ENCODE data around the gene FAM120AOS. TPM values are rescaled to one million over a fixed set of nuclear protein-coding genes. Genes with fewer than 3 reads are reported as not detected.

FAM120AOS gene
- total RNA-seq, result 36.7 TPM

DNA sequence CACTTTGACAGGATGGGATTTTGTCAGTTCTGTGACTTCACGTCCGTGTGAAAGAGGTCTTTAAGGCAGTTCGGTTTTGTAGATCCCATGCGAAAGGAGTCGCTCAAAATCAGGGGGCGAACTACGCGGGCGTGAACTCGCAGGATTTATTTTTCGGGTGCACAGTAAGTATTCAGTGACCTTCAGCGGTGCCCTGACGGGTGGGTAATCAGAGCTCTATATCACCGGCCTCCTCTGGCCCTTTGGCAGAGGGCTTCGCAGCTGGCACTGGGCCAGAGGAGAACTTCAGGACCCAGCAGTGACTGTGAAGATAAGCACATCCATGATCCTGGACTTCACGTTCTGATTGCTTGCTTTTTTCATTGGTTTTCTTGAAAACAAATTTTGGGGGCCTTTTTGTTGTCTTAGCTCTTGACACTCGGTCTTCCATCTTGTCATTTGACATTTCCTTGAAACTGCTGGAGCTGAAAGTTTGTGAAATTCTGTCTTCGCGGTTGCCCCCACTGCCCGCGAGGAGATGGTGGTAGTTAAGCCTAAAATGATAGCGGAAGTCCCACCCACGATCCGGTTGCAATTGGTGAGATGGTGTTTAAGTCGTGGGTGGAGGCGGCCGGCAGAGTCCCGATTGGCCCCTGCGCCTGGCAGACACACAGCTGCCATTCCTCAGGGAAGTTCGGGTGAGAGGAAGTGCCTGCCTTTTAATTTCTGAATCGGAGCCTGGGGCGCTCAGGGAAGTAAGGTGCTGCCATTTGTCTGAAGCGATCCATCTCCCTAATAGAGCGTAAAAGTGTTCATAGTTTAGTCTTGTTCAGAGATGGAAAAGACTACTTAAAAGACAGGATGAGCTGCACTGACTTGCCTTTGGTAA lies at the start of gene FAM120AOS:
Gene FAM120AOS, minus strand, starts transcription at position 535 of the 868 bp plus-strand sequence. CDS start 872 bp downstream, outside the sequence.

DNA sequence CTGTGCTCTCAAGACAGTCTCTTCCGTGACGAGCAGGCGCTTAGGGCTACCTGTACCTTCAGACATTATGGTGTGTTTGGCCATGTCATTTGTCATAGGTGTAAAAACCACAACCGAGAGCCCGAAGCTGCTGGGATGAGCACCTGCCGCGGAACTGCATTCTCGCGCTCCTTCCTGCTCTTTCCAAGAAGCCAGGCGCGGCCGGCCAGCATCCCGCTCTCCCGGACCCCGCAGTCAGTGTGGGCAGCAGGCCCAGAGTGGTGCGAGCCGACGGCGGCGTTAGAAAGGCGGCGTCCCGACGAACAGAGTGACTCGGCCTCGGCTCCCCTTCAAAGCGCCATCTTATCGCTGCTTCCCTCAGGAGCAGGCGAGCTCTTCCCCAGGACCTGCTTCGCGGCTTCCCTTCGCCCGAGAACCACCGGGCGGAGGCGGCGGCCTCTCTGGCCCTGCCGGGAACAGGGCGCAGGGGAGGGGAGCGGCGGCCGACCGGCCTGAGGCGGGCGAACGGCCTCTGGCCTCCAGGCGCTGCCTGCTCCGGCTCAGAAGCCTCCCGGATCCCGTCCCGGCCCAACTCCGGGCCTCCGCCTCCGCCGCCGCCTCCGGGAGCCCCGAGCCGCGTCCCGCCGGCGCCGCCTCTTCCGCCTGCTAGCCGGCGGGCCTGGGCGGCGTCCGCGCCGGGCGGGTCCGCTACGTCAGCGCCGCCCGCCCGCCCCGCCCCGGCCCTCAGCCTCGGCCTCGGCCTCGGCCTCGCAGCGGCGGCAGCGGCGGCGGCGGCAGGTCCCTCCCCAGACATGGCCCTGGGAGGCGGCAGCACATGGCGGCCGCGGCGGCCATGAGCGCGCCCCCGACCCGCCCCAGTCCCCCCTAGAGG lies 2.2 kb downstream of the FAM120AOS start, which contains the start of gene FAM120A:
Gene FAM120A, plus strand, starts transcription at position 741 of the 871 bp plus-strand sequence. CDS start 231 bp downstream, outside the sequence.

Small RNA genes within 50 kb of the gene (small RNA-seq; reads per million reads assigned to genes)
- not detected for gene RF00019

Other genes starting within 250 kb of the FAM120AOS start
- gene FAM120A, start 1.9 kb downstream of the FAM120AOS start, total RNA-seq, result 75.0 TPM
- gene PHF2, start 123.0 kb upstream of the FAM120AOS start, total RNA-seq, result 26.8 TPM